GM12878 (cell line): ENCODE results near the gene TSHZ2. TPM values are rescaled to one million over a fixed set of nuclear protein-coding genes. Genes with fewer than 3 reads are reported as not detected.
"Not testable (repeated sequence)": the region's sequence is repeated elsewhere in the genome, so short reads cannot be mapped to it uniquely, and the experiment has no call there.

Experiments used
- ATAC-seq: fragments of 200-7000 bp; cut with Tn5 transposase; 3 replicates; pipeline ENCODE4 v1.9.1; 2020; ENCODE audit warnings: mild to moderate bottlenecking, moderate library complexity
- BruUV-seq: library from RNA; stranded (reverse); fragments of 400-500 nt; replicated peaks from 2 replicates; lab custom pipeline; 2021; lab: Mats Ljungman, UMichigan
- CTCF ChIA-PET: fragments of 300-600 bp; sonication (Branson Sonifier 250); formaldehyde crosslinking; extraction: SDS; loops from one replicate; lab custom pipeline; 2021; ENCODE audit warnings: inconsistent platforms; lab: Yijun Ruan, JAX
- POLR2A ChIA-PET: fragments of 350-600 bp; formaldehyde crosslinking; extraction: SDS; loops from one replicate; lab custom pipeline; 2021; ENCODE audit warnings: inconsistent platforms; lab: Charles Lee
- RAD21 ChIA-PET: fragments of 300-600 bp; sonication (Branson Sonifier 250); formaldehyde crosslinking; loops from one replicate; lab custom pipeline; 2023; ENCODE audit warnings: antibody characterized with exemption; ENCODE audit not compliant: unreplicated experiment; lab: Charles Lee
- SMC1A ChIA-PET: fragments of 300-600 bp; sonication (Branson Sonifier 250); formaldehyde crosslinking; loops from one replicate; lab custom pipeline; 2023; ENCODE audit not compliant: unreplicated experiment, uncharacterized antibody; lab: Charles Lee
- DNase-seq: peaks from one replicate; pipeline ENCODE4 v3.0.0-alpha.2; 2011; ENCODE audit warnings: low read depth, low spot score
- FAIRE-seq: peaks from 3 replicates; lab custom pipeline; 2011; peaks lifted over from hg19 to GRCh38; lab: Jason Lieb, UNC
- H2AFZ ChIP-seq: 2 replicates; pipeline ENCODE4 v1.6.0; 2011; ENCODE audit warnings: low read depth, low read length, control low read depth; ENCODE audit not compliant: control insufficient read depth
- H3K27ac ChIP-seq: 2 replicates; pipeline ENCODE4 v1.5.1; 2011; ENCODE audit warnings: control low read depth; ENCODE audit not compliant: control insufficient read depth, insufficient read depth
- H3K27me3 ChIP-seq, 2 experiments: replicated peaks in 1 of 2; 2 replicates each; pipeline versions ENCODE4 v1.6.0 to v1.6.1; 2011; ENCODE audit warnings: low read length in 1 of 2; ENCODE audit not compliant: control insufficient read depth in 2 of 2, insufficient read depth in 2 of 2
- H3K36me3 ChIP-seq, 2 experiments: 2 replicates each; pipeline ENCODE4 v1.5.1; 2011; ENCODE audit warnings: low read length in 1 of 2; ENCODE audit not compliant: control insufficient read depth in 2 of 2, insufficient read depth in 2 of 2
- H3K4me1 ChIP-seq: 2 replicates; pipeline ENCODE4 v1.6.1; 2011; ENCODE audit warnings: mild to moderate bottlenecking, low read length, moderate library complexity, mixed read lengths; ENCODE audit not compliant: control insufficient read depth, insufficient read depth
- H3K4me2 ChIP-seq: 2 replicates; pipeline ENCODE4 v1.6.0; 2011; ENCODE audit warnings: control low read depth; ENCODE audit not compliant: control insufficient read depth, insufficient read depth
- H3K4me3 ChIP-seq: fragments of 200-600 bp; sonication (generic); 2 replicates; pipeline ENCODE4 v1.5.1; 2016
- H3K79me2 ChIP-seq: 2 replicates; pipeline ENCODE4 v1.6.0; 2011; ENCODE audit warnings: low read length; ENCODE audit not compliant: control insufficient read depth, insufficient read depth
- H3K9ac ChIP-seq: 2 replicates; pipeline ENCODE4 v1.8.0; 2011; ENCODE audit warnings: low read length, control low read depth, mixed read lengths; ENCODE audit not compliant: control insufficient read depth, insufficient read depth
- H3K9me3 ChIP-seq: replicated peaks from 3 replicates; pipeline ENCODE4 v1.5.1; 2011; ENCODE audit warnings: mild to moderate bottlenecking, low read length; ENCODE audit not compliant: control insufficient read depth, insufficient read depth
- H4K20me1 ChIP-seq: 2 replicates; pipeline ENCODE4 v1.6.0; 2011; ENCODE audit not compliant: control insufficient read depth, insufficient read depth
- BRCA1 ChIP-seq: IDR thresholded peaks from 2 replicates; pipeline ENCODE4 v1.6.1; 2011; ENCODE audit warnings: low read depth, low read length, improper control_type of control experiment
- CREM ChIP-seq: IDR thresholded peaks from 2 replicates; pipeline ENCODE4 v1.6.1; 2014; ENCODE audit warnings: antibody characterized with exemption, low read depth
- GABPA ChIP-seq: IDR thresholded peaks from 2 replicates; pipeline ENCODE4 v1.6.1; 2014; ENCODE audit warnings: antibody characterized with exemption, low read depth, mild to moderate bottlenecking, inconsistent platforms
- JUNB ChIP-seq: IDR thresholded peaks from 2 replicates; pipeline ENCODE4 v1.6.1; 2016; ENCODE audit warnings: antibody characterized with exemption, mild to moderate bottlenecking
- SUPT20H ChIP-seq: IDR thresholded peaks from 2 replicates; pipeline ENCODE4 v1.6.1; 2011; ENCODE audit warnings: low read depth, mild to moderate bottlenecking, low read length, moderate library complexity, borderline replicate concordance; ENCODE audit not compliant: control insufficient read depth
- USF1 ChIP-seq: IDR thresholded peaks from 2 replicates; pipeline ENCODE4 v1.6.1; 2011; ENCODE audit warnings: borderline replicate concordance, low read depth, mild to moderate bottlenecking, moderate library complexity, mixed read lengths, low read length; ENCODE audit not compliant: insufficient read depth; ENCODE audit errors: extremely low read length
- ZNF207 ChIP-seq: fragments of 450-650 bp; IDR thresholded peaks from 2 replicates; pipeline ENCODE4 v1.6.1; 2014; ENCODE audit warnings: antibody characterized with exemption, mild to moderate bottlenecking, borderline replicate concordance
- whole genome bisulfite sequencing: methylation state at CpG from one replicate; pipeline ENCODE4 v1.1.6; 2016; ENCODE audit warnings: low lambda C conversion rate; ENCODE audit not compliant: insufficient replicate concordance, insufficient coverage; ENCODE audit errors: missing lambda C conversion rate; 5-methylcytosine and 5-hydroxymethylcytosine counted together
- in situ Hi-C: fragments of 300-500 bp; cut with MboI; formaldehyde crosslinking; loops from 9 replicates; pipeline ENCODE4 v1.14.3; 2018; ENCODE audit warnings: mixed read lengths
- intact Hi-C: fragments of 100-400 bp; cut with micrococcal nuclease; formaldehyde crosslinking; loops from one replicate; pipeline ENCODE4 v1.14.2; 2022; ENCODE audit not compliant: unreplicated experiment
- polyA plus RNA-seq, 11 experiments: library from polyadenylated mRNA; depleted of rRNA in 4 of 11; unstranded in 6 of 11; stranded (reverse) in 5 of 11; fragments of >200 nt; fragmentation: Nextera tagmentation in 4 of 11; fragmentation: Illumina TruSeq in 1 of 11; extraction: Ambion mirVana in 4 of 11; extraction: Trizol in 1 of 11; gene quantifications; 1 replicate in 1 of 11; 2 replicates in 10 of 11; pipeline versions ENCODE4 v1.2.1 to v1.2.3, GENCODE V29; 2011 to 2016; ENCODE audit warnings: inconsistent platforms in 2 of 11, missing spikeins in 2 of 11, low read depth in 1 of 11
- total RNA-seq, 4 experiments: library from RNA; depleted of rRNA in 3 of 4; stranded (reverse); fragments of >200 nt in 3 of 4; fragmentation: Illumina TruSeq in 1 of 4; extraction: Trizol in 1 of 4; gene quantifications; 2 replicates each; pipeline versions ENCODE4 v1.2.1 to v1.2.3, GENCODE V29; 2013 to 2021

TSHZ2 gene
- total and polyA plus RNA-seq, 10 of the 15 experiments (the other 5 are each of a cell fraction or from before 2014, with no cell fraction given), result 0.01 to 0.86 (median 0.13) TPM; not detected in 2

DNA sequence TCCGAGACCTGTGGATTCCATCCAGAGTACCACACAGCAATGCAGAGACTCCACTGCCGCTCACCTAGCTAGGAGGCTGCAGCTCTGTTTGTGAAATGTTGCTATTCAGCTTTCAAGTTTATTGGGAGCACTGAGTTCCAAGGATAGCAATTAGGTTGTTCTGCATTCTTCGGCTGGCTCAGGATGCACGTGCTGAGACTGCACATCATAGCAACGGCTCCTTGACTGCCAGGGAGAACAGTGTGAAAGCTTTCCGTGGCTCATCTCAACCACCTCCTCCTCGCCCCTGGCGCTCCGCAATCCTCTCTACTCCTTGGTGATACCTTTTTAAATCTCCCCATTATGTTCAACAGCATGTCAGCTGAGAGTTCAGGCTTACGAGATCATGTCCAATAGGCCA lies 116.6 kb downstream of the TSHZ2 start:
- Histone ChIP-seq H3K9ac (no peak overlapping the region), H3K4me2 (no peak overlapping the region), H3K36me3 (no peaks in the 10 kb centered on the region), H3K79me2 (no peaks in the 10 kb centered on the region), H3K27me3 (no peaks in the 10 kb centered on the region; a peak in 1 of 4 replicates), H3K4me3 (no peak overlapping the region), H2AFZ (no peak overlapping the region), H4K20me1 (no peaks in the 10 kb centered on the region), H3K27ac (no peak overlapping the region), H3K4me1 (no peaks in the 10 kb centered on the region), H3K9me3 (no peaks in the 10 kb centered on the region)
- TF ChIP-seq ZNF207 (no peak), USF1 (no peak), CREM (no peak), GABPA (no peak), BRCA1 (no peak), JUNB (no peak), SUPT20H (no peak)
- ChIA-PET CTCF (no interaction called here), SMC1A (interaction anchor here (0.9 to 1.2 kb wide), 2 partner anchors 20 to 86 kb away, joined by 3 read pairs; no protein-coding TSS in a partner anchor), POLR2A (no interaction called here), RAD21 (interaction anchor here (1.4 kb wide), 1 partner anchor 66 kb away, joined by 3 read pairs; no protein-coding TSS in a partner anchor)
- in situ Hi-C loops, result no loop called here
- intact Hi-C loops, result no loop called here
- WGBS, result 49% methylated on average over 10 of the region's 10 CpGs
- DNase-seq (no peak), ATAC-seq (no peak), FAIRE-seq (no peak)
- BruUV-seq, result no TSS peak

DNA sequence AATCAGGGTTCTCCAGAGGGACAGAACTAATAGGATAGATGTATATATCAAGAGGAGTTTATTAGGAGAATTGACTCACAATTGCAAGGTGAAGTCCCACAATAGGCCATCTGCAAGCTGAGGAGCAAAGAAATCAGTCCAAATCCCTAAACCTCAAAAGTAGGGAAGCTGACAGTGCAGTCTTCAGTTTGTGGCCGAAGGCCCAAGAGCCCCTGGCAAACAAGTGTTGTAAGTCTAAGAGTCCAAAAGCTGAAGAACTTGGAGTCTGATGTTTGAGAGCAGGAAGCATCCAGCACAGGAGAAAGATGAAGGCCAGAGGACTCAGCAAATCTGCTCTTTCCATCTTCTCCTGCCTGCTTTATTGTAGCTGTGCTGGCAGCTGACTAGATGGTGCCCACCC lies 117.7 kb downstream of the TSHZ2 start:
- CTCF ChIA-PET, result interaction anchor here (1.7 kb wide), 1 partner anchor 10 kb away, joined by 4 read pairs; no protein-coding TSS in a partner anchor
- H3K79me2 ChIP-seq, ATAC-seq, in situ Hi-C loops, BruUV-seq, H2AFZ ChIP-seq, H3K27ac ChIP-seq, H4K20me1 ChIP-seq, intact Hi-C loops, H3K27me3 ChIP-seq, H3K4me2 ChIP-seq, H3K9ac ChIP-seq, H3K36me3 ChIP-seq, H3K4me1 ChIP-seq, H3K9me3 ChIP-seq, DNase-seq, H3K4me3 ChIP-seq, FAIRE-seq: not testable (repeated sequence)
- 0% methylated on average over 1 of the region's 1 CpG for whole genome bisulfite sequencing
- POLR2A ChIA-PET, result interaction anchor here (0.9 kb wide), 1 partner anchor 13 kb away, joined by 3 read pairs; no protein-coding TSS in a partner anchor
- SMC1A ChIA-PET, result interaction anchor here (1.2 kb wide), 1 partner anchor 19 kb away, joined by 3 read pairs; no protein-coding TSS in a partner anchor
- RAD21 ChIA-PET, result interaction anchor here (1.2 to 1.4 kb wide), 2 partner anchors 8 to 65 kb away, joined by 3 read pairs; no protein-coding TSS in a partner anchor
